ENCODE results near the gene CADM1.

CADM1 gene

GRCh38 chr11:115267238-115267781, 236.9 kb downstream of the CADM1 start:
- Histone ChIP-seq H3K4me3 (ENCODE audit: low read length) (no peak overlapping the region), H3K79me2 (ENCODE audit: low read length) (peaks cover 60% of the 10 kb centered on the region), H2AFZ (ENCODE audit: low read length) (no peak overlapping the region), H3K27ac (ENCODE audit: low read length) (no peak overlapping the region), H3K4me2 (ENCODE audit: low read depth, low read length) (no peak overlapping the region), H4K20me1 (ENCODE audit: insufficient read depth, low read length) (no peaks in the 10 kb centered on the region), H3K9me3 (replicated peaks; ENCODE audit: insufficient read depth, low read length) (no peaks in the 10 kb centered on the region), H3K9me2 (replicated peaks; ENCODE audit: insufficient read depth, low read length) (no peaks in the 10 kb centered on the region), H3K9ac (ENCODE audit: low read length) (no peak overlapping the region), H3K4me1 (ENCODE audit: low read length) (peaks cover 41% of the 10 kb centered on the region), H3F3A (ENCODE audit: insufficient read depth, low read length) (peaks cover 19% of the 10 kb centered on the region), H3K27me3 (replicated peaks; ENCODE audit: insufficient read depth, low read length) (no peaks in the 10 kb centered on the region), H3K36me3 (replicated peaks; ENCODE audit: insufficient read depth, low read length) (peaks cover 4% of the 10 kb centered on the region; the same call in 1 of the 2 replicates)
- TF ChIP-seq CTCF (IDR thresholded peaks at IDR 0.05; ENCODE audit: low read length): no peak
- no peak for TF ChIP-seq EZH2 (optimal IDR thresholded peaks at IDR 0.05; ENCODE audit: low read depth, low read length)
- no peak for TF ChIP-seq EZH2phosphoT487 (IDR thresholded peaks at IDR 0.05; ENCODE audit: low read length)
- DNase-seq: no peak

GRCh38 chr11:115266066-115266639, 238.1 kb downstream of the CADM1 start:
- H3K9ac ChIP-seq (ENCODE audit: low read length): no peak overlapping the region
- H3K4me2 ChIP-seq (ENCODE audit: low read depth, low read length): no peak overlapping the region
- no peak overlapping the region for H2AFZ ChIP-seq (ENCODE audit: low read length)
- H3F3A ChIP-seq (ENCODE audit: insufficient read depth, low read length): peaks cover 19% of the 10 kb centered on the region
- H3K36me3 ChIP-seq (replicated peaks; ENCODE audit: insufficient read depth, low read length): peaks cover 4% of the 10 kb centered on the region; the same call in 1 of the 2 replicates
- H3K9me2 ChIP-seq (replicated peaks; ENCODE audit: insufficient read depth, low read length): no peaks in the 10 kb centered on the region
- no peak overlapping the region for H3K4me3 ChIP-seq (ENCODE audit: low read length)
- H3K4me1 ChIP-seq (ENCODE audit: low read length): peaks cover 37% of the 10 kb centered on the region
- peak overlapping the region; percentile 94; the same call in 1 of the 2 replicates for H3K27ac ChIP-seq (ENCODE audit: low read length)
- TF ChIP-seq CTCF (IDR thresholded peaks at IDR 0.05; ENCODE audit: low read length) (no peak), EZH2phosphoT487 (IDR thresholded peaks at IDR 0.05; ENCODE audit: low read length) (no peak), EZH2 (optimal IDR thresholded peaks at IDR 0.05; ENCODE audit: low read depth, low read length) (no peak)
- H3K79me2 ChIP-seq (ENCODE audit: low read length): peaks cover 60% of the 10 kb centered on the region
- no peak for DNase-seq
- H4K20me1 ChIP-seq (ENCODE audit: insufficient read depth, low read length): no peaks in the 10 kb centered on the region
- no peaks in the 10 kb centered on the region for H3K9me3 ChIP-seq (replicated peaks; ENCODE audit: insufficient read depth, low read length)
- H3K27me3 ChIP-seq (replicated peaks; ENCODE audit: insufficient read depth, low read length): no peaks in the 10 kb centered on the region

GRCh38 chr11:115263799-115264656, 240.2 kb downstream of the CADM1 start:
- Histone ChIP-seq H3K9me3 (replicated peaks; ENCODE audit: insufficient read depth, low read length) (no peaks in the 10 kb centered on the region), H3K4me2 (ENCODE audit: low read depth, low read length) (peak overlapping the region; percentile 11; the same call in 1 of the 2 replicates), H3K36me3 (replicated peaks; ENCODE audit: insufficient read depth, low read length) (no peaks in the 10 kb centered on the region), H3F3A (ENCODE audit: insufficient read depth, low read length) (peaks cover 19% of the 10 kb centered on the region), H3K4me3 (ENCODE audit: low read length) (no peak overlapping the region), H3K4me1 (ENCODE audit: low read length) (peaks cover 37% of the 10 kb centered on the region), H3K79me2 (ENCODE audit: low read length) (peaks cover 52% of the 10 kb centered on the region), H4K20me1 (ENCODE audit: insufficient read depth, low read length) (no peaks in the 10 kb centered on the region), H2AFZ (ENCODE audit: low read length) (no peak overlapping the region), H3K27me3 (replicated peaks; ENCODE audit: insufficient read depth, low read length) (no peaks in the 10 kb centered on the region), H3K27ac (ENCODE audit: low read length) (peak overlapping the region; percentile 94), H3K9me2 (replicated peaks; ENCODE audit: insufficient read depth, low read length) (no peaks in the 10 kb centered on the region), H3K9ac (ENCODE audit: low read length) (peak overlapping the region; percentile 39; the same call in 1 of the 2 replicates)
- TF ChIP-seq CTCF (IDR thresholded peaks at IDR 0.05; ENCODE audit: low read length): no peak
- TF ChIP-seq EZH2 (optimal IDR thresholded peaks at IDR 0.05; ENCODE audit: low read depth, low read length): no peak
- TF ChIP-seq EZH2phosphoT487 (IDR thresholded peaks at IDR 0.05; ENCODE audit: low read length): no peak
- DNase-seq: peak; percentile 78
